C4-2B (cell line): ENCODE measurements around the gene IL18RAP.

Experiments used
- ZFX ChIP-seq: fragments of 450-650 bp; IDR thresholded peaks from 2 replicates; pipeline ENCODE4 v1.6.1; 2017
- TF ChIP-seq, protein P1 (sequence below): fragments of 450-650 bp; conservative IDR thresholded peaks from 2 replicates; pipeline ENCODE4 v1.5.1; 2017; ENCODE audit warnings: mild to moderate bottlenecking

DNA sequence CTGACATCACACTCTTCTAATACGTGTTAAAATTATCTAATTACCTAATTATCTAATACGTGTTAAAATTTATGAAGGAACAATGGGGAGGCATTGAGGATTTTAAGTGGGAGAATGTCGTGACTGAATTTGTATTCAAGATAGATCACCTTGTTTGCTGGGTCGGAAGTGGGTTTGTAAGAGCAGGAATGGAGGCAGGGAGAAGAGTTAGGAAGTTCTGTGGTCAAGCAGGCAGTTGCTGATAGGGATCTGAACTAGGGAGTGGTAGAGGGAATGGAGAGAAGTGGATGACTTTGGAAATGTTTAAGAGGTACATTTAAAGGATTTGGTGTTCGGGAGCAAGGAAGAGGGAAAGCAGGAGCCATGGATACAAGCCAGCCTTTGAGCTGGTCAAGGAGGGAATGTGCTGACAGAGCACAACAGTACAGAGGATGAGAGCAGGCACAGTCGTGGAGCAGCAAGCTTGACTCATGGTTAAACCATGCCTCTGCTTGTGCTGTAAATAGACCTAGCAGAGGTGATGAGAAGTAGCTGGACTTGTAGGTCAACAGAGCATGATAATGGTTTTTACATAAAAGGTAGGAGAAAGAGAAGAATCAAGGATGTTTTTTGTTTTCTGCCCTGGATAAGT lies 16.2 kb downstream of the IL18RAP start:
- TF ChIP-seq, protein P1, sequence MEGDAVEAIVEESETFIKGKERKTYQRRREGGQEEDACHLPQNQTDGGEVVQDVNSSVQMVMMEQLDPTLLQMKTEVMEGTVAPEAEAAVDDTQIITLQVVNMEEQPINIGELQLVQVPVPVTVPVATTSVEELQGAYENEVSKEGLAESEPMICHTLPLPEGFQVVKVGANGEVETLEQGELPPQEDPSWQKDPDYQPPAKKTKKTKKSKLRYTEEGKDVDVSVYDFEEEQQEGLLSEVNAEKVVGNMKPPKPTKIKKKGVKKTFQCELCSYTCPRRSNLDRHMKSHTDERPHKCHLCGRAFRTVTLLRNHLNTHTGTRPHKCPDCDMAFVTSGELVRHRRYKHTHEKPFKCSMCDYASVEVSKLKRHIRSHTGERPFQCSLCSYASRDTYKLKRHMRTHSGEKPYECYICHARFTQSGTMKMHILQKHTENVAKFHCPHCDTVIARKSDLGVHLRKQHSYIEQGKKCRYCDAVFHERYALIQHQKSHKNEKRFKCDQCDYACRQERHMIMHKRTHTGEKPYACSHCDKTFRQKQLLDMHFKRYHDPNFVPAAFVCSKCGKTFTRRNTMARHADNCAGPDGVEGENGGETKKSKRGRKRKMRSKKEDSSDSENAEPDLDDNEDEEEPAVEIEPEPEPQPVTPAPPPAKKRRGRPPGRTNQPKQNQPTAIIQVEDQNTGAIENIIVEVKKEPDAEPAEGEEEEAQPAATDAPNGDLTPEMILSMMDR = no peak
- TF ChIP-seq ZFX = no peak
